NCI-H1694 treated with DMSO at 0.1 percent for 48 hours (cell line): Measurements from ENCODE around the gene TMEM223.
"Not testable (repeated sequence)": the region's sequence is repeated elsewhere in the genome, so short reads cannot be mapped to it uniquely, and the experiment has no call there.

Experiments used
- DNase-seq: peaks from one replicate; lab custom pipeline; 2025; lab: John Stamatoyannopoulos, UW

The TMEM223 gene

DNA sequence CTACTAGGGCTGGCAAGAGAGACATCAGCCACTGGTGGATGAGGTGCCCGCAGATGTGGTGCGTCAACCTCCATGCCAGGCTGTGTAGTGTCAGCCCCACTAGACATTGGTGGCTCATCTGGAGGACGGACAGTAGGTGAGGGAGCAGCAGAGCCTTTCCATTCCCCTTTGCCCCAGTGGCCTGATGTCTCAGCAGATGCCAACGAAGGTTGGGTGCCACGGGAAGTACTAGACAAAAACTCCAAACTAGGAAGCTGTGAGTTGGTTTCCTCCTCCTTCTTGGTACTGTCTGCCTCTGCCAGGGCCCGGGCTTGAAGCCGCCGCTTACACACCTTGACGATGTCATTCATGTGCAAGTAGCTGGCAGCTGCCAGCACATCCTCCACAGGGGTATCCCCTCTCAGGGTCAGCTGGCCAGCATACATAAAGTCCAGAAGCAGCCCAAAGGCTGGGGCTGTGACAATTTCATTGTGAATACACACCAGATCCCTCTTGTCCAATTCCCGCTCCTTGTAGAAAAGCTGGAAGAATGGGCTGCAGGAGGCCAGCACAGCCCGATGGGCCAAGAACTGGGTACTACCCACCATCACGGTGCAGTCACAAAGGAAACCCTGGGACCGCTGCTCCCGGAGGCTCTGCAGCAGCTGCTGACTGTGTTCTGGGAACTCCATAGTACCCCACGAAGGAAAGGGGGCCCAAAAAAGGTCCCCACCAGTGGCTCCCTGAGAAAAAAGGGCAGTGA, 38.6 kb downstream of the TMEM223 start:
- DNase-seq, result no peak

DNA sequence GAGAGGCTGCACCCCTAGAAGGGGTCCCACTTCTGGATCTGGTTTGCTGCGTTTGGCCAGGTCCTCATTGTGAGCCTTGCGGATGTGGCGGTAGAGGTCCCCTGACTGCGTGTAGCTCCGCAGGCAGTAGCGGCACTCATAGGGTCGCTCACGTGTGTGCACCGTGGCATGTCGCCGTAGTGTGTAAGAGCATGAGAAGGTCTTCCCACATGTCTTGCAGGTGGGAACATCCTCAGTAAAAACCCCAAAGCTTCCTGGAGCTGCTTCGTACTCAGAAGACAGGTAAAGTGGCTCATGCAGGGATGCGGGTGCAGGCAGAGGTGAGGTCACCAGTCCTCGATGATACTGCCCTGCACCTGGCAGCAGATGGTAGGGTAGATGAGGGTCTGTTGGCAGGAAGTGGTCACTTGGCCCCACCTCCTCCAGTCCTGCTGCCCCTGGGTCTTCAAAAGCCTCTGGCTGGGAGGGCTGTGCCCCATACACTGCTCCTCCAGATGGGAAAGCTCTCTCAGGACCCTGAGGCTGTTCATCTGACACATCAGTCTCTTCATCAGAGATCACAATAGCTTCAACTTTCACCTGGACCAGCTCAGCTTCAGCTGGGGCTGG, 39.5 kb downstream of the TMEM223 start:
- DNase-seq, result no peak

DNA sequence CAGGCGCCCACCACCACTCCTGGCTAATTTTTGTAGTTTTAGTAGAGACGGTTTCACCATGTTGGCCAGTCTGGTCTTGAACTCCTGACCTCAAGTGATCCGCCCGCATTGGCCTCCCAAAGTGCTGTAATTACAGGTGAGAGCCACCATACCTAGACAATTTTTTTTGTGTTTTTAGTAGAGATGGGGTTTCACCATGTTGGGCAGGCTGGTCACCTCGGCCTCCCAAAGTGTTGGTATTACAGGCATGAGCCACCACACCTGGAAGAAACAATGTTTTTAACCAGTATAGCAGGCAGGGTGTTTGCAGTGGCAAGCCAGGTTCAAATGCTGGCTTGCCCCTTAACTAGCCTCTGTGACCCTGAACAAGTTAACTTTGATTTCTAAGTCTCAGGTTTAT, 41.9 kb downstream of the TMEM223 start:
- not testable (repeated sequence) for DNase-seq

DNA sequence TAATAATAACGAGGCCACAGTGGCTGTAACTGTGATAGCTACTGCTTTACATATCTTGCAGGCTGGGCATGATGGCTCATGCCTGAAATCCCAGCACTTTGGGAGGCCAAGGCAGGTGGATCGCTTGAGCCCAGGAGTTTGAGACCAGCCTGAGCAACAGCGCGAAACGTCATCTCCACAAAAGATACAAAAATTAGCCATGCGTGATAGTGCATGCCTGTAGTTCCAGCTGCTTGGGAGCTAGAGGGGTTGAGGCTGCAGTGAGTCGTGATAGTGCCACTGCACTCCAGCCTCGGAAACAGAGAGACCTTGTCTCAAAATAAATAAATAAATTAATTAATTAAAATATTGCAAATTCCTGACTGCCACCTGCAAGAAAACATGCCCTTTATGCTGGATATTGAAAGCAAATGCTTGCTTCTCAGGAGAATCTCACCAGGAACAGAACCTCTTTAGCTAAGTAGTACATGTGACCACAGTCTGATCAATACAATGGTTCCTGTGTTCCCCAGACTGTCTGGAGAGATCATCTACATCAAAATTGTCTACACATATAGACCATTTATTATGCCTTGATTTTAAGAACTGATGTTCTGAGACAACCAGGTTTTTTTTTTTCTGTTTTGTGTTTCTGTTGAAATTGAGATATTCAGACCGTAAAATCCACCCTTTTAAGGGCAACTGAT, 44.2 kb downstream of the TMEM223 start:
- no peak for DNase-seq
